Heart left ventricle (tissue), 16 donors: ENCODE measurements around the gene AMACR. TPM values are rescaled to one million over a fixed set of nuclear protein-coding genes. Genes with fewer than 3 reads are reported as not detected.
A peak's percentile ranks its signal among the peaks of the same experiment; 100 is the strongest.

Experiments used
- ATAC-seq, 4 donors: fragments of 200-7000 bp; cut with Tn5 transposase; one replicate each; pipeline ENCODE4 v1.9.1; 2020 to 2022; ENCODE audit warnings: moderate library complexity in 4 of 4, mild to moderate bottlenecking in 3 of 4, moderate number of reproducible peaks in 1 of 4
- DNase-seq, 5 donors: peaks; one replicate each; pipeline ENCODE4 v3.0.0-alpha.2; 2020
- H3K27ac ChIP-seq, 12 donors: fragments of 200-600 bp; sonication (generic) in 4 of 12; one replicate each; pipeline versions ENCODE4 v1.5.0 to v1.8.0; 2016 to 2022; ENCODE audit warnings: mild to moderate bottlenecking in 2 of 12
- H3K27me3 ChIP-seq, 9 donors: fragments of 200-600 bp; sonication (generic) in 2 of 9; one replicate each; pipeline versions ENCODE4 v1.5.1 to v1.8.0; 2016 to 2022; ENCODE audit warnings: mild to moderate bottlenecking in 3 of 9
- H3K36me3 ChIP-seq, 9 donors: fragments of 200-600 bp; sonication (generic) in 2 of 9; one replicate each; pipeline versions ENCODE4 v1.5.0 to v1.8.0; 2018 to 2022; ENCODE audit warnings: mild to moderate bottlenecking in 2 of 9
- H3K4me1 ChIP-seq, 12 donors: fragments of 200-600 bp; sonication (generic) in 4 of 12; one replicate each; pipeline versions ENCODE4 v1.5.0 to v1.8.0; 2016 to 2022; ENCODE audit warnings: mild to moderate bottlenecking in 3 of 12
- H3K4me3 ChIP-seq, 12 donors: fragments of 200-600 bp; sonication (generic) in 4 of 12; one replicate each; pipeline versions ENCODE4 v1.5.0 to v1.8.0; 2017 to 2022; ENCODE audit warnings: mild to moderate bottlenecking in 9 of 12, moderate library complexity in 4 of 12
- H3K9me3 ChIP-seq, 12 donors: fragments of 200-600 bp; sonication (generic) in 4 of 12; one replicate each; pipeline versions ENCODE4 v1.5.0 to v1.8.0; 2016 to 2022; ENCODE audit warnings: mild to moderate bottlenecking in 1 of 12
- POLR2A ChIP-seq, 2 donors: fragments of 450-650 bp; IDR thresholded peaks; one replicate each; pipeline ENCODE4 v1.6.1; 2017; ENCODE audit warnings: antibody characterized with exemption in 2 of 2, mild to moderate bottlenecking in 2 of 2, moderate library complexity in 2 of 2
- WGBS, 4 donors: extraction: QIAGEN DNeasy Blood & Tissue Kit in 2 of 4; methylation state at CpG; one replicate each; pipeline versions ENCODE4 v1.1.5 to v1.1.7; 2013 to 2018; 5-methylcytosine and 5-hydroxymethylcytosine counted together
- intact Hi-C, 10 donors: fragments of 100-400 bp; cut with DNase I; formaldehyde crosslinking; loops; one replicate each; pipeline versions ENCODE4 v1.11.1 to v1.14.2; 2022
- polyA plus RNA-seq, 2 donors: library from polyadenylated mRNA; stranded (reverse); fragments of 200-250 nt; gene quantifications; one replicate each; pipeline ENCODE4 v1.2.3, GENCODE V29; 2013
- total RNA-seq, 9 donors: library from RNA; depleted of rRNA in 2 of 9; stranded (reverse); fragments of >200 nt in 2 of 9; fragmentation: NEBNext Ultra II Directional in 3 of 9; extraction: Animal tissue kit (Norgen Biotek cat#: 25700) in 3 of 9; gene quantifications; one replicate each; pipeline versions ENCODE4 v1.1.0 to v1.2.4, GENCODE V29; 2016 to 2023
- TF ChIP-seq, protein P1 (sequence below), 12 donors: fragments of 200-600 bp; sonication (generic) in 4 of 12; IDR thresholded peaks; one replicate each; pipeline versions ENCODE4 v1.5.0 to v1.8.0; 2018 to 2022; ENCODE audit warnings: antibody characterized with exemption in 12 of 12, mild to moderate bottlenecking in 5 of 12
- donor health status: ischemic (EF 13 %, LVEDD 7.1; RV severe dilation, severe dysfunction).
- donor health status: healthy with polysubstance abuse.
- donor health status: DM: no; HTN: yes; CAD: no.
- donor health status: DM: no; HTN: no; CAD: no.
- donor health status: ischemic (EF 25% LVEDD 6.9; RV normal size, moderate dysfunction).
- donor health status: ischemic (EF 25% LVEDD 5.7; RV mildly dilated, moderate dysfunction).
- donor health status: healthy.
- donor health status: DM: yes; HTN: yes; CAD: no.
- donor health status: ischemic (EF 35%, LVEDD 5.7; RV mildly dilated, moderate dysfunction).
- donor health status: nonischemic (EF 11% LVEDD 7.7; RV severe dilation, severe dysfunction).
- donor health status: DM: yes; HTN: yes; CAD: no.
- donor health status: PGD.
- donor health status: ischemic (EF 29% LVEDD 5.4; RV normal size, mild dysfunction).
- donor health status: nonischemic (EF 23%, LVEDD 6.1; RV moderate dilation, normal function).

The AMACR gene
- total and polyA plus RNA-seq, 11 donors, result 2.6 to 17.5 (median 6.6) TPM

DNA sequence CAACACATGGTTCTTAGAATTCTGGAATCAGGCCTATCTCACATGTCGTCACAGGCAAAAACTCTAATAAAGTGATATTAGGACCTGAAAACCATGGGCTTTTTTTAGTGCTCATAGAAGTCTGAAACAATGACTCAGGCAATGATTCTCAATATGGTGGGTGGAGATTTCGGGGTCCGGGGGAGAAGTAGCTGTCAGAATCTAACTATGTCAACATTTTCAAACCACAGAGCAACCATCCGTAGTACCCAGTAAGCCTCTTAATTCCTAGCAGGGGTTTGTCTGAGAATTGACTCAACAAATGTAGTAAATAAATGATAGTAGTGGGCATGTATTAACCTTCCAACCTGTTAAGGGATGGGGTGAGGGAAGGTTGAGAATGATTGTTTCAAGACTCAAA is 2.6 kb downstream of the AMACR start:
- DNase-seq, result no peak
- TF ChIP-seq, protein P1, sequence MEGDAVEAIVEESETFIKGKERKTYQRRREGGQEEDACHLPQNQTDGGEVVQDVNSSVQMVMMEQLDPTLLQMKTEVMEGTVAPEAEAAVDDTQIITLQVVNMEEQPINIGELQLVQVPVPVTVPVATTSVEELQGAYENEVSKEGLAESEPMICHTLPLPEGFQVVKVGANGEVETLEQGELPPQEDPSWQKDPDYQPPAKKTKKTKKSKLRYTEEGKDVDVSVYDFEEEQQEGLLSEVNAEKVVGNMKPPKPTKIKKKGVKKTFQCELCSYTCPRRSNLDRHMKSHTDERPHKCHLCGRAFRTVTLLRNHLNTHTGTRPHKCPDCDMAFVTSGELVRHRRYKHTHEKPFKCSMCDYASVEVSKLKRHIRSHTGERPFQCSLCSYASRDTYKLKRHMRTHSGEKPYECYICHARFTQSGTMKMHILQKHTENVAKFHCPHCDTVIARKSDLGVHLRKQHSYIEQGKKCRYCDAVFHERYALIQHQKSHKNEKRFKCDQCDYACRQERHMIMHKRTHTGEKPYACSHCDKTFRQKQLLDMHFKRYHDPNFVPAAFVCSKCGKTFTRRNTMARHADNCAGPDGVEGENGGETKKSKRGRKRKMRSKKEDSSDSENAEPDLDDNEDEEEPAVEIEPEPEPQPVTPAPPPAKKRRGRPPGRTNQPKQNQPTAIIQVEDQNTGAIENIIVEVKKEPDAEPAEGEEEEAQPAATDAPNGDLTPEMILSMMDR (IDR thresholded peaks at IDR 0.05), result no peak
- TF ChIP-seq POLR2A (IDR thresholded peaks at IDR 0.05), result no peak
- intact Hi-C loops, result loop anchor here in 2 of 10 donors (5.0 to 10.0 kb wide), 2 partner anchors 910 to 912 kb away; partner anchors contain the start of genes BRIX1 (in 2 of the 2) and RAD1 (in 2 of the 2)
- no peak for ATAC-seq
- no peak overlapping the region for H3K4me3 ChIP-seq
- no peaks in the 10 kb centered on the region for H3K27me3 ChIP-seq
- peaks cover 0 to 20% (median 12%) of the 10 kb centered on the region in 12 donors for H3K4me1 ChIP-seq
- peaks cover 0 to 38% (median 32%) of the 10 kb centered on the region in 9 donors for H3K36me3 ChIP-seq
- 94 to 99% (median 98%) methylated on average over 4 of the region's 4 CpGs for WGBS, 4 donors
- H3K9me3 ChIP-seq, result no peaks in the 10 kb centered on the region
- no peak overlapping the region for H3K27ac ChIP-seq

DNA sequence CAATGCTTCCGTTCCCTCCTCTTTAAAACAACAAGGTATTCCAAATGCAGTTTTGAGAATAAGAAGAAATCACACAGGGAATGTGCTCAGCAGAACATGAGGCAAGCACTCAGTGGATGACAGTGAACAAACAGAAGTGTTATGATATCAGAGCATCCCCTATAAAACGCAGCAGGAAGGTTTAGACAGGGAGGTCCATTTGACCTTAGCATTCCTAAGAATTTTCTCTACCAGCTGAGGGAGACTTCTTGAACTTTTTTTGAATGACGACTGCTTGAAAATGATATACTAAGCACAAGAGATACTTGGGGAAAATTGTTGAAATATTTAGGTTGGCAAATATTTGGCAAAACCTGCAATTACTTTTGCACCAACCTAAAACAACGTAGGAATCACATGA is 3.9 kb downstream of the AMACR start:
- Histone ChIP-seq H3K9me3 (no peaks in the 10 kb centered on the region), H3K27me3 (no peaks in the 10 kb centered on the region), H3K4me3 (no peak overlapping the region), H3K4me1 (peaks cover 0 to 18% (median 12%) of the 10 kb centered on the region in 12 donors), H3K36me3 (peaks cover 0 to 46% (median 32%) of the 10 kb centered on the region in 9 donors), H3K27ac (no peak overlapping the region)
- WGBS, 4 donors, result 92 to 95% (median 93%) methylated on average over 4 of the region's 4 CpGs
- no peak for ATAC-seq
- no peak for DNase-seq
- no peak for TF ChIP-seq POLR2A (IDR thresholded peaks at IDR 0.05)
- TF ChIP-seq, protein P1 (IDR thresholded peaks at IDR 0.05), result no peak
- intact Hi-C loops, result loop anchor here in 2 of 10 donors (5.0 to 10.0 kb wide), 2 partner anchors 458 to 911 kb away; partner anchors contain the start of genes BRIX1 (in 1 of the 2) and RAD1 (in 1 of the 2)

DNA sequence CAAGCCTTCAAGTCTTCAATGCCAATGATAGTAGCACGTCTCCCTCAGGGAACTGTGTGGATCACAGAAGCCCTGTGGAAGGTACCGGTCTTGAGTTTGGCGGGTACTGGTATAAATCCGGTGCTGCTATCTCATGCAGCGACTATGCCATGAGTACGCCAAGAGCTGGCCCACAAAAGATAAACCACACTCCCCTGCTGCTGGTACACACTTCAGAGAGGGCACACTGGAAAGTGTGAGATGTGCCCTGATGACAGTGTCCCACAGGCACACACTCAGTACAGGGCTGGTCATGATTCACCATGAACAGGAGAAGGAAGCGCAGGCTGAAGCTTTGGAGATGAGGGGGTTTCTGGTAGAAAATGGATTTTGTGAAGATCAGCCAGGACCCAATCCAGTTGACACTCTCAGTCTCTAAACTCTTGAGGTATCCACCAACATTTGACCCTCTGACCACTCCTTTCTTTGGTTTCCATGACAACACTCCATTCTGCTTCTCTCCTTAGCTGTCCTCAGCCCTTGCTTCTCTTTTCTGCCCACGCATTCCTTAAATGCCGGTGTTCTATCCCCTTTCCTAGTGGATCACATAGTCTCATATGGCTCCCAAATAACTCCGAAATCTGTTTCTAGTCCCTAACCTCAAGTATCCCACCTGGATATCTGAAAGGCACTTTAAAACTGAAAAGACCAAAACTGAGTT is 5.1 kb downstream of the AMACR start:
- H3K4me3 ChIP-seq, result no peak overlapping the region
- TF ChIP-seq, protein P1 (IDR thresholded peaks at IDR 0.05), result no peak
- TF ChIP-seq POLR2A (IDR thresholded peaks at IDR 0.05), result no peak
- peaks cover 0 to 13% (median 8%) of the 10 kb centered on the region in 12 donors for H3K4me1 ChIP-seq
- ATAC-seq, result peak; percentile 18 to 67 (median 34)
- intact Hi-C loops, result loop anchor here in 2 of 10 donors (5.0 to 10.0 kb wide), 2 partner anchors 460 to 912 kb away; partner anchors contain the start of genes BRIX1 (in 1 of the 2) and RAD1 (in 1 of the 2)
- 85 to 94% (median 88%) methylated on average over 9 to 10 of the region's 10 CpGs for WGBS, 4 donors
- no peak overlapping the region for H3K27ac ChIP-seq
- H3K9me3 ChIP-seq, result no peaks in the 10 kb centered on the region
- H3K36me3 ChIP-seq, result peaks cover 0 to 57% (median 40%) of the 10 kb centered on the region in 9 donors
- no peaks in the 10 kb centered on the region for H3K27me3 ChIP-seq
- DNase-seq, result peak in 1 of 5 donors; percentile 26

DNA sequence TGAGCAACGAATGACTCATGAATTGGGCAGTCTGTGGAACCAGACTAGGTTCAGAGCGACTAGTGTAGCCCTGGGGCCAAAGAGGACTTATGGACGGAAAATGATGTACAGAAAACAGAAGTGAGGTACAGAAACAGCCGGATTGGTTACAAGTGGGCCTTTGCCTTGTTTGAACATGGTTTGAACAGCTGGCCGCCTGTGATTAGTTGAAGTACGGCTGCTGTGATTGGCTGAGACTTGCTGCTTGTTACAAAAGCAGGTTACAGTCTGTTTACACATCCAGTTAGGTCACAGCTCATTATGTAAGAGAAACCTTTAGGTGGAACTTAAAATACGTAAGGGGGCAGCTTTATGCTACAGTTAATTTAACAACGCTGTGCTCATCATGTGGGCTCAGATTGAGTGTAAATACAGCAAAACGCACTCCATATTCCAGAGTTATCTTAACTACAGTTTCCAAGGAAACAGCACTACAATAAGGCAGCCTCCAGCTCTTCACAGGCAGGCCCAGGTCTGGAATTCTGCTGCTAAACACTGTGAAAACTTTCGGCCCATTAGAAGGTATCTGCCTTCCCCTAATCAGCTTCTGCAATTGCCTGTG is 6.5 kb downstream of the AMACR start:
- Histone ChIP-seq H3K4me3 (no peak overlapping the region), H3K27me3 (no peaks in the 10 kb centered on the region), H3K9me3 (no peaks in the 10 kb centered on the region), H3K27ac (peak overlapping the region in 1 of 12 donors; percentile 55), H3K4me1 (peaks cover 0 to 9% (median under 1%) of the 10 kb centered on the region in 12 donors), H3K36me3 (peaks cover 0 to 61% (median 40%) of the 10 kb centered on the region in 9 donors)
- 85 to 92% (median 88%) methylated on average over 10 of the region's 10 CpGs for WGBS, 4 donors
- DNase-seq, result no peak
- intact Hi-C loops, result loop anchor here in 2 of 10 donors (5.0 to 10.0 kb wide), 2 partner anchors 461 to 913 kb away; partner anchors contain the start of genes BRIX1 (in 1 of the 2) and RAD1 (in 1 of the 2)
- no peak for ATAC-seq
- no peak for TF ChIP-seq POLR2A (IDR thresholded peaks at IDR 0.05)
- TF ChIP-seq, protein P1 (IDR thresholded peaks at IDR 0.05), result no peak
